Neural cell (in vitro differentiated cells): Measurements from ENCODE around the gene FAM98B. TPM values are rescaled to one million over a fixed set of nuclear protein-coding genes. Genes with fewer than 3 reads are reported as not detected.

Experiments
- H2AFZ ChIP-seq: fragments of 200-600, 300-800 bp; sonication (generic), shearing (Covaris generic); 2 replicates; pipeline ENCODE4 v1.6.0; 2014; ENCODE audit warnings: low read depth, mild to moderate bottlenecking, antibody characterized with exemption, low read length, moderate library complexity
- H3F3A ChIP-seq: fragments of 200-600 bp; shearing (Covaris generic); 2 replicates; pipeline ENCODE4 v1.6.1; 2016; ENCODE audit warnings: mild to moderate bottlenecking, moderate library complexity, mixed read lengths, antibody characterized with exemption, low read length; ENCODE audit not compliant: insufficient read depth, poor library complexity, severe bottlenecking
- H3K27ac ChIP-seq: fragments of 200-600, 300-800 bp; sonication (generic), shearing (Covaris generic); 2 replicates; pipeline ENCODE4 v1.5.1; 2014; ENCODE audit warnings: mild to moderate bottlenecking, low read length, moderate library complexity
- H3K27me3 ChIP-seq: fragments of 300-800, 200-600 bp; sonication (generic), shearing (Covaris generic); 2 replicates; pipeline ENCODE4 v1.6.0; 2014; ENCODE audit warnings: mild to moderate bottlenecking, low read depth, low read length, moderate library complexity; ENCODE audit not compliant: insufficient read depth
- H3K36me3 ChIP-seq: fragments of 300-800, 200-600 bp; sonication (generic), shearing (Covaris generic); 2 replicates; pipeline ENCODE4 v1.5.1; 2014; ENCODE audit warnings: mild to moderate bottlenecking, antibody characterized with exemption, low read length, moderate library complexity; ENCODE audit not compliant: insufficient read depth
- H3K4me2 ChIP-seq: fragments of 300-800, 200-600 bp; sonication (generic), shearing (Covaris generic); 2 replicates; pipeline ENCODE4 v1.6.0; 2014; ENCODE audit warnings: mild to moderate bottlenecking, low read length
- H3K4me3 ChIP-seq: fragments of 300-800, 200-600 bp; sonication (generic), shearing (Covaris generic); 2 replicates; pipeline ENCODE4 v1.5.1; 2014; ENCODE audit warnings: mild to moderate bottlenecking, low read length, moderate library complexity
- H3K79me2 ChIP-seq: fragments of 200-600 bp; shearing (Covaris generic); replicated peaks from 2 replicates; pipeline ENCODE4 v1.6.0; 2014; ENCODE audit warnings: mild to moderate bottlenecking, low read length, moderate library complexity; ENCODE audit not compliant: insufficient read depth
- H3K9ac ChIP-seq: fragments of 300-800, 200-600 bp; sonication (generic), shearing (Covaris generic); 2 replicates; pipeline ENCODE4 v1.6.1; 2016; ENCODE audit warnings: mild to moderate bottlenecking, low read length, mixed read lengths
- H3K9me2 ChIP-seq: fragments of 200-600 bp; shearing (Covaris generic); 2 replicates; pipeline ENCODE4 v1.6.1; 2016; ENCODE audit warnings: mild to moderate bottlenecking, low read length, mixed read lengths; ENCODE audit not compliant: insufficient read depth
- H3K9me3 ChIP-seq: fragments of 200-600, 300-800 bp; sonication (generic), shearing (Covaris generic); 2 replicates; pipeline ENCODE4 v1.6.1; 2016; ENCODE audit warnings: mild to moderate bottlenecking, mixed run types, low read length, moderate library complexity, mixed read lengths
- H4K20me1 ChIP-seq: fragments of 200-600 bp; shearing (Covaris generic); 2 replicates; pipeline ENCODE4 v1.6.1; 2016; ENCODE audit warnings: mild to moderate bottlenecking, mixed run types; ENCODE audit not compliant: insufficient read depth
- CTCF ChIP-seq: fragments of 450-650 bp; IDR thresholded peaks from 2 replicates; pipeline ENCODE4 v1.5.1; 2014; ENCODE audit warnings: antibody characterized with exemption, mild to moderate bottlenecking, moderate library complexity; ENCODE audit not compliant: poor library complexity, severe bottlenecking
- EP300 ChIP-seq: fragments of 450-650 bp; conservative IDR thresholded peaks from 2 replicates; pipeline ENCODE4 v1.6.1; 2014; ENCODE audit warnings: antibody characterized with exemption, mild to moderate bottlenecking, moderate library complexity; ENCODE audit not compliant: poor library complexity, severe bottlenecking
- EZH2 ChIP-seq: fragments of 200-600, 300-800 bp; shearing (Covaris generic), sonication (generic); IDR thresholded peaks from 2 replicates; pipeline ENCODE4 v1.6.1; 2014; ENCODE audit warnings: antibody characterized with exemption, low read length, borderline replicate concordance, mild to moderate bottlenecking; ENCODE audit not compliant: insufficient read depth, poor library complexity, severe bottlenecking
- MXI1 ChIP-seq: fragments of 450-650 bp; conservative IDR thresholded peaks from 2 replicates; pipeline ENCODE4 v1.6.1; 2014; ENCODE audit warnings: antibody characterized with exemption, mild to moderate bottlenecking; ENCODE audit not compliant: poor library complexity, severe bottlenecking
- POLR2AphosphoS5 ChIP-seq: IDR thresholded peaks from 2 replicates; pipeline ENCODE4 v1.6.1; 2012
- RAD21 ChIP-seq: fragments of 450-650 bp; conservative IDR thresholded peaks from 2 replicates; pipeline ENCODE4 v1.6.1; 2014; ENCODE audit warnings: antibody characterized with exemption, mild to moderate bottlenecking, moderate library complexity
- REST ChIP-seq: IDR thresholded peaks from 2 replicates; pipeline ENCODE4 v1.6.1; 2012; ENCODE audit warnings: borderline replicate concordance
- SMC3 ChIP-seq: fragments of 450-650 bp; conservative IDR thresholded peaks from 2 replicates; pipeline ENCODE4 v1.6.1; 2014; ENCODE audit warnings: antibody characterized with exemption, mild to moderate bottlenecking, moderate library complexity; ENCODE audit not compliant: poor library complexity
- TAF1 ChIP-seq: IDR thresholded peaks from 2 replicates; pipeline ENCODE4 v1.6.1; 2012; ENCODE audit warnings: low read depth
- polyA plus RNA-seq: library from polyadenylated mRNA; depleted of rRNA; stranded (reverse); fragments of >200 nt; gene quantifications from 2 replicates; pipeline ENCODE4 v1.2.3, GENCODE V29; 2014

FAM98B gene
- polyA plus RNA-seq, 1 donor from 2014 or later = 12.7 TPM

- H3K27me3 ChIP-seq = no peaks in the 10 kb centered on the region
- H3K4me3 ChIP-seq = no peak overlapping the region
- no peak for TF ChIP-seq MXI1
- TF ChIP-seq REST = no peak
- TF ChIP-seq TAF1 = no peak
- TF ChIP-seq SMC3 = no peak
- TF ChIP-seq EZH2 = no peak
- TF ChIP-seq CTCF = no peak
- H3K9ac ChIP-seq = no peak overlapping the region
- no peaks in the 10 kb centered on the region for H3F3A ChIP-seq
- H3K79me2 ChIP-seq = no peaks in the 10 kb centered on the region
- H4K20me1 ChIP-seq = no peaks in the 10 kb centered on the region
- H3K4me2 ChIP-seq = no peak overlapping the region
- H3K9me3 ChIP-seq = no peaks in the 10 kb centered on the region
- no peak overlapping the region for H3K27ac ChIP-seq
- no peak overlapping the region for H2AFZ ChIP-seq
- peaks cover 5% of the 10 kb centered on the region for H3K36me3 ChIP-seq
- H3K9me2 ChIP-seq = no peaks in the 10 kb centered on the region
Measured at GRCh38 chr15:38470816-38471215, 16.9 kb downstream of the FAM98B start.

DNA sequence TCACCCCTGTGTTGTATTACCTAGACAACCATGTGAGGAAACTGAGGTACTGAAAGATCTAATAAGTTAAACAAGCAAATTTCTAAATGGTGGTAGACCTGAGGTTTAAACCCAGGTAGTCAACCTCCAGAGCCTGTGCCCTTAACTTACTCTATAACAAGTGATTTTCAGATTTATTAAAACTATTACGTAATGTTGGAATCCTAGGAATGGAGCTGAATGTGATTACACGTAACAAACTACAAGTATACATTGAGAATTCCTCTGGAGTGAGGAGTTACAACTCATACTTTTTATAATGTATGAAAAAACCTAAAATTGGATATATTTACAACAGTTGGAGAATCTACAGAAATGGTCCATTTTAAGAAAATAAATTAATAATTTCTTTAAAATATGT, 18.0 kb downstream of the FAM98B start:
- Histone ChIP-seq H3K79me2 (no peaks in the 10 kb centered on the region), H2AFZ (no peak overlapping the region), H3K9ac (no peak overlapping the region), H4K20me1 (no peaks in the 10 kb centered on the region), H3K9me2 (no peaks in the 10 kb centered on the region), H3K9me3 (no peaks in the 10 kb centered on the region), H3K36me3 (peaks cover 5% of the 10 kb centered on the region), H3K27me3 (no peaks in the 10 kb centered on the region), H3K4me3 (no peak overlapping the region), H3K4me2 (no peak overlapping the region), H3K27ac (no peak overlapping the region), H3F3A (no peaks in the 10 kb centered on the region)
- TF ChIP-seq EZH2 (no peak), RAD21 (no peak), EP300 (no peak), CTCF (no peak), SMC3 (no peak), TAF1 (no peak), MXI1 (no peak), REST (no peak), POLR2AphosphoS5 (no peak)
